HCT116 (cell line): ENCODE data around the gene KRT83.

Source experiments
- CTCF ChIP-seq, 3 experiments: fragments of 200-600 bp in 1 of 3; sonication (generic) in 1 of 3; IDR thresholded peaks in 2 of 3; conservative IDR thresholded peaks in 1 of 3; 2 replicates each; pipeline ENCODE4 v1.5.1; 2012 to 2017; ENCODE audit warnings: low read depth in 2 of 3, low read length in 2 of 3, antibody characterized with exemption in 1 of 3, borderline replicate concordance in 1 of 3, control low read depth in 1 of 3, mild to moderate bottlenecking in 1 of 3, mixed read lengths in 1 of 3, mixed run types in 1 of 3, moderate library complexity in 1 of 3; ENCODE audit not compliant: insufficient read depth in 1 of 3
- JUND ChIP-seq: IDR thresholded peaks from 2 replicates; pipeline ENCODE4 v1.6.1; 2012
- ZBTB33 ChIP-seq: IDR thresholded peaks from 2 replicates; pipeline ENCODE4 v1.6.1; 2011; ENCODE audit warnings: mild to moderate bottlenecking, low read length, moderate library complexity; ENCODE audit not compliant: insufficient replicate concordance; ENCODE audit errors: extremely low read depth

- TF ChIP-seq ZBTB33 (no peak), JUND (no peak), CTCF (IDR thresholded peaks at IDR 0.05 in 2 of 3, conservative IDR thresholded peaks at IDR 0.05 in 1 of 3; ENCODE audit: borderline replicate concordance in 1 of 3, insufficient read depth in 1 of 3, low read depth in 2 of 3, low read length in 2 of 3) (no peak)
Observed at GRCh38 chr12:52364061-52364460, 42.9 kb upstream of the KRT83 start.
